ENCODE data around the gene MEST. TPM values are rescaled to one million over a fixed set of nuclear protein-coding genes. Genes with fewer than 3 reads are reported as not detected.
A peak's percentile ranks its signal among the peaks of the same experiment; 100 is the strongest.

MEST gene
- total RNA-seq, 1 experiment from 2014 or later: 26.0 TPM

GRCh38 chr7:130478991-130479390, 12.9 kb upstream of the MEST start:
- DNase-seq (ENCODE audit: low read depth): no peak
- in situ Hi-C loops (cut with HindIII; ENCODE audit: low pct_unique_long_range_greater_than_20kb, low sequenced_read_pairs): no loop called here

DNA sequence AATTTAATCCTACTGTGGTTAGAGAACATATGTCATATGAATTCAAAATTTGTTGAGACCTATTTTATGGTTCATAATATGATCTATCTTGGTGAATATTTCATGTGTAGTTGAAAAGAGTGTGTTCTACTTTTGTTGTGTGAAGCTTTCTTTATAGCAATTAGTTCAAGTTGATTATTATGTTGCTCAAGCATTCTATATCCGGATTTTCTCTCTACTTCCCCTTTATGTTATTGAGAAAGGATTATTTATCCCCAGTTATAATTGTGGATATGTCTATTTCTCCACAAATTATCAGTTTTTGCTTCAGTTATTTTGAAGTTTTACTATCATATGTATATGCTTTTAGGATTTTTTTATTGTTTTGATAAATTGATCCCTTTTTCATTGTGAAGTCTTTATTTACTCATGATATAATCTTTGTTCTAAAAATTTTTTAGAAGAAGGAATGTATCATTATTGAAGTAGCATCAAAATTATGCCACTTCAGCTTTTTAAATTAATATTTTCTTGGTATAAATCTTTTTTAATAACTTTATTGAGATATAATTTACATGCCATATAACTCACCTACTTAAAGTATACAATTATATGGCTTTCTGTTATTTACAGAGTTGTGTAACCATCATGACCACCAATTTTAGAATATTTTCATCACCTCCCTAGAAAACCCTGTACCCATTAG, 12.0 kb upstream of the MEST start:
- DNase-seq (ENCODE audit: low read depth): no peak
- in situ Hi-C loops (cut with HindIII; ENCODE audit: low pct_unique_long_range_greater_than_20kb, low sequenced_read_pairs): no loop called here

- DNase-seq (ENCODE audit: low read depth): no peak
- in situ Hi-C loops (cut with HindIII; ENCODE audit: low pct_unique_long_range_greater_than_20kb, low sequenced_read_pairs): no loop called here
These were observed 10.0 kb upstream of the MEST start for GRCh38 chr7:130481898-130482297.

DNA sequence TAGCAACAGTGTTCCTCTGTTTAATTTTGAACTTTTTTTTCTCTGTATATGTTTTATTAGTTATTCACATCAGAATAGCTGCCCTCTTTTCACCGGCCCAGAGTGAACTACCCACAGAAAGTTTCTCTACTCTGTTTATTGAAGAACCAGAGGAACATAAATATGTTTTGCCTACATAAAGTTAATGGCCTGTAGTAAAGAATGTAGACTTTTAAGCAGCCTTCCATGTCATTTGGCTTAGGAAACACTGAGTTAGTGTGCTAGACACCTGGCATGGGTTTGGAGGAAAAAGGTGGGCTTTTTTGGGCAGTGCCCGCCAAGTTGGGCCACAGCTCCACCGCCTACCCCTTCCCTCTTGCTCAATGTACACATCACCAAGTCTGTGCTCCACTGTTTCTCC, 8.9 kb upstream of the MEST start:
- in situ Hi-C loops (cut with HindIII; ENCODE audit: low pct_unique_long_range_greater_than_20kb, low sequenced_read_pairs): no loop called here
- DNase-seq (ENCODE audit: low read depth): no peak

- no peak for DNase-seq (ENCODE audit: low read depth)
- in situ Hi-C loops (cut with HindIII; ENCODE audit: low pct_unique_long_range_greater_than_20kb, low sequenced_read_pairs): no loop called here
These were observed 6.2 kb upstream of the MEST start for GRCh38 chr7:130485734-130486113.

GRCh38 chr7:130486114-130486953, 5.6 kb upstream of the MEST start:
- in situ Hi-C loops (cut with HindIII; ENCODE audit: low pct_unique_long_range_greater_than_20kb, low sequenced_read_pairs): no loop called here

DNA sequence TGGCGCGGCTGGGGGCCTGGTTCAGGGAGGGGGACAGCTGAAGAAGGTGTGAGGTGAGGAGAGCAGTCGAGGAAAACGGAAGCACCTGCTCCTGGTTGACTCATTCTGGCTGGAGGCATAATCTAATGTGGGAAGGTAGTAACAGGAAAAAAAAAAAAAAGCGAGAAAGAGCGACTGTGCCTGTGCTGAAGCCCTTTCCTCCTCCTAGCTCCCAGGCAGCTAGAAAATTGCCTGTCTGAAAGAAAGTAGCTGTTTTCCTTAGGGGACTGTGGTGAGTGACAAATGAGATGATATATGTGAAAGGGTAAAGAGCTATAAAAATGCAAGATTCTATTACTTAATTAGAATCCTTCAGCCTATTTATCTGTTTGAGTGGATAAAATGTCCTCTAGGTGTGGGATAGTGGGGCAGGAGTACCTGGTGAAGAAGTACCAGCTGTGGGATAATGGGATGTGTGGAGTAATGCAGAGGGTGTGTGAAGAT, 4.9 kb upstream of the MEST start:
- peak; percentile 31 for DNase-seq (ENCODE audit: low read depth)
- in situ Hi-C loops (cut with HindIII; ENCODE audit: low pct_unique_long_range_greater_than_20kb, low sequenced_read_pairs): no loop called here

More at GRCh38 chr7:130486114-130486953, 5.6 kb upstream of the MEST start:
- DNase-seq (ENCODE audit: low read depth): peak; percentile 64

DNA sequence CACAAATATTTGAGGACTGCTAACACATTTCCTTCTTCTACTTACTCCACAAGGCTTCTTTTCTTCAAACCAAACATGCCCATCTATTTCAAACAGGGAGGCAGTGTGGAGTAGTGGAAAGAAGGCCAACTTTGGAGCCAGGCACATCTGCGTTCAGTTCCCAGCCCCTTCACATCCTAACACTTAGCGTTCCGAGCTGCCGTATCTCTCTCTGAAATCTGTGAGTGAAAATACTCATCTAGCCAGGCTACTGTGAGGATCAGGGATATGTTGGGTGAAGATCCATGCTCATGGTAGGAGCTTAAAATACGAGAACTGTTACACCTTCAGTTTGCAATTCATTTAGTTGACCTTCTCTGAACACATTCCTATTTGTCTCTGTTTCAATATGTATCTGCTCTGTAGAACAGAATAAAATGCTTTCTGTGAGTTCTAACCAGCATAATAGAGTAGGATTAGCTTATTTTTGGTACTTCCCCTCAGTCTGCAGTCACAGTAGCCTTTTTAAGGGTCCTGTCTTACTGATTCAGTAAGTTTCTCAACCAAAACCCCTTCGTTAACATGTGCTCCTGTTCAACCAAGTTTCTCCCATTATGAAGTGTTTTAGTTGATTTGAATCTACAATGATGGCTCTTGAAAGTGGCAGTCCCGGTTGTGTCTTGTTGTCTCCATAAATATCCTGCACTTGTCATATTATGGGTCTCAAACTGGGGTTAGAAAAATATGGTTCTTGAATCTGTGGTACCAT, 3.3 kb upstream of the MEST start:
- in situ Hi-C loops (cut with HindIII; ENCODE audit: low pct_unique_long_range_greater_than_20kb, low sequenced_read_pairs): no loop called here
- no peak for DNase-seq (ENCODE audit: low read depth)

DNA sequence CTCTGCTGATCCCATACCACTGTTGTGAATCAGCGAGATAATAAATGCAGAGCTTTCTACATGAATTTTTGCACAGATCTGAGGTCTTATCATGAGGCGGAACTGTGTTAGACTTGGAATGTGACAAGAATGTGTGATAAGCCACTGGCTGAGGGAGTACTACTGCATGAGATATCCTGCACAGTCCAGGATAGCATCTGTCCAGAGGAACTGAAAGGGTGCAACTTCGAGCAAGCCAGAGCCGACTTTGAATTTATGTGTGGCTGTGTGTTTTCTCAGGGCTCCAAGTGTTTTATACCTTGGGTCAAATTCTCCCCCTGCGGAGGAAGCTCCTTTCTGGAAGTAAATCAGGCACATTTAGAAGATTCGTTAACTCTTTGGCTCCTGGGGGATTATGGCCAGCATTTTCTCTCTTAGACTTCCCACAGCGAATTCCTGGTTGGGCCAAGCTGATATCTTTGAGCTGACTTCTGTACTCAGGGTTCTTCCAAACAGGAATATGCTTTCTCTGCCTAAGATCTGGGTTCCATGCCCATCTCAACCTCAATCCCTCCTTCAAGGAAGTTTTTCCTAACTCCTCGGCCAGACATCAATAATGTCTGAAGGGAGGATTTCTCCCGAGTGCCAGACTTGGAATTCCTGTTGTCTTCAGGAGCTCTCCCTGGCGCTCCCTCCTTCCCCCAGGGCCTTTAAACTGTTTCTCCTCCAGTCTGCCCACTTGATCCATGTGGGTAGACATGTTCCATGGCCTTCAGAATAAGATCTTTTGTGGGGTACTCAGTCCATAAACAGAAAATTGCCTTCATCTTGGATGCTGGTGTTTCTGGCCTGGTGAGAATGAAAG, 2.5 kb upstream of the MEST start:
- in situ Hi-C loops (cut with HindIII; ENCODE audit: low pct_unique_long_range_greater_than_20kb, low sequenced_read_pairs): no loop called here
- DNase-seq (ENCODE audit: low read depth): peak; percentile 47

GRCh38 chr7:130490311-130490791, 1.5 kb upstream of the MEST start:
- no peak for DNase-seq (ENCODE audit: low read depth)
- in situ Hi-C loops (cut with HindIII; ENCODE audit: low pct_unique_long_range_greater_than_20kb, low sequenced_read_pairs): no loop called here

- in situ Hi-C loops (cut with HindIII; ENCODE audit: low pct_unique_long_range_greater_than_20kb, low sequenced_read_pairs): no loop called here
- DNase-seq (ENCODE audit: low read depth): no peak
These were observed 739 bp upstream of the MEST start for GRCh38 chr7:130490888-130491804.

- DNase-seq (ENCODE audit: low read depth): no peak
- in situ Hi-C loops (cut with HindIII; ENCODE audit: low pct_unique_long_range_greater_than_20kb, low sequenced_read_pairs): no loop called here
These were observed 814 bp downstream of the MEST start for GRCh38 chr7:130492523-130493274.

- in situ Hi-C loops (cut with HindIII; ENCODE audit: low pct_unique_long_range_greater_than_20kb, low sequenced_read_pairs): no loop called here
- DNase-seq (ENCODE audit: low read depth): no peak
These were observed 1.5 kb downstream of the MEST start for GRCh38 chr7:130493275-130493873.

- in situ Hi-C loops (cut with HindIII; ENCODE audit: low pct_unique_long_range_greater_than_20kb, low sequenced_read_pairs): no loop called here
These were observed 2.6 kb downstream of the MEST start for GRCh38 chr7:130494431-130494858.

DNA sequence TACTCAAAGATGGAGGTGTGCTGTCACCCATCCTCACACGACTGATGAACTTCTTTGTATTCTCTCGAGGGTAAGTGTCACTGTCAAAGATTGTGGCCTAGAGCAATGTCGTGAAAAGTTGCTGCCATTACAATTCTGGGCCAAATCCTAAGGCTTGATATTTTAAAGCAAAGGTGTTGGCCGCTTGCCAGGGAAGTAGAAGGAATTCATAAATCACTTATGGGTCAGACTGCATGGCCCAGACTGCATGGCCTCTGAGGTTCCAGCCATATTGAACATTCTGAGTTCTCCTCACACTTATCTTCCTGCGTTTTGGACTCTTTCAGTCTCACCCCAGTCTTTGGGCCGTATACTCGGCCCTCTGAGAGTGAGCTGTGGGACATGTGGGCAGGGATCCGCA, 8.6 kb downstream of the MEST start:
- in situ Hi-C loops (cut with HindIII; ENCODE audit: low pct_unique_long_range_greater_than_20kb, low sequenced_read_pairs): no loop called here

More at GRCh38 chr7:130494431-130494858, 2.6 kb downstream of the MEST start:
- DNase-seq (ENCODE audit: low read depth): no peak

DNA sequence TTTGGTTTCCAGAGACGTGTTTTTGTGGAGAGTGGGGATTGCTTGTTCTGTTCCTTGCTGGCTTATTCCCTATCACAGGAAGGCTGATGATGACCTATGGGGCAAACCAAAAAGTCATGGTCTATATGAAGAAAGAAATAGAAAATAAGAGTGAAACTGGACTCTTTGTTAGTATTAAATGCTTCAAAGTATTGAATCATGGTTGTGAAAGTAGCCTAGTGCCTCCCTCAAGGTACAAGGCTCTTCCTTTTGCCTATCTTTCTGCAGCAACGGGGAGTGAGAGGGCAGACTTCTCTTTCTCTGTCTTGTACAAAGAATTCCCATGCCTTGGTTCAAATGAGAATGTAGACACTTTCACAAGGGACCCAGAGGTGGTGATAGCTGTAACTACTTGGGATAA, 9.0 kb downstream of the MEST start:
- in situ Hi-C loops (cut with HindIII; ENCODE audit: low pct_unique_long_range_greater_than_20kb, low sequenced_read_pairs): no loop called here
- DNase-seq (ENCODE audit: low read depth): no peak

More for the DNA sequence above, 8.6 kb downstream of the MEST start:
- DNase-seq (ENCODE audit: low read depth): no peak

Data from Caki2 (cell line).